Measurements from ENCODE around the gene LRRC61. TPM values are rescaled to one million over a fixed set of nuclear protein-coding genes. Genes with fewer than 3 reads are reported as not detected.
A peak's percentile ranks its signal among the peaks of the same experiment; 100 is the strongest.

LRRC61 gene
- total and polyA plus RNA-seq, 2 of the 13 experiments (the other 11 are each of a cell fraction or from before 2014, with no cell fraction given), result 33.0 to 34.8 TPM

DNA sequence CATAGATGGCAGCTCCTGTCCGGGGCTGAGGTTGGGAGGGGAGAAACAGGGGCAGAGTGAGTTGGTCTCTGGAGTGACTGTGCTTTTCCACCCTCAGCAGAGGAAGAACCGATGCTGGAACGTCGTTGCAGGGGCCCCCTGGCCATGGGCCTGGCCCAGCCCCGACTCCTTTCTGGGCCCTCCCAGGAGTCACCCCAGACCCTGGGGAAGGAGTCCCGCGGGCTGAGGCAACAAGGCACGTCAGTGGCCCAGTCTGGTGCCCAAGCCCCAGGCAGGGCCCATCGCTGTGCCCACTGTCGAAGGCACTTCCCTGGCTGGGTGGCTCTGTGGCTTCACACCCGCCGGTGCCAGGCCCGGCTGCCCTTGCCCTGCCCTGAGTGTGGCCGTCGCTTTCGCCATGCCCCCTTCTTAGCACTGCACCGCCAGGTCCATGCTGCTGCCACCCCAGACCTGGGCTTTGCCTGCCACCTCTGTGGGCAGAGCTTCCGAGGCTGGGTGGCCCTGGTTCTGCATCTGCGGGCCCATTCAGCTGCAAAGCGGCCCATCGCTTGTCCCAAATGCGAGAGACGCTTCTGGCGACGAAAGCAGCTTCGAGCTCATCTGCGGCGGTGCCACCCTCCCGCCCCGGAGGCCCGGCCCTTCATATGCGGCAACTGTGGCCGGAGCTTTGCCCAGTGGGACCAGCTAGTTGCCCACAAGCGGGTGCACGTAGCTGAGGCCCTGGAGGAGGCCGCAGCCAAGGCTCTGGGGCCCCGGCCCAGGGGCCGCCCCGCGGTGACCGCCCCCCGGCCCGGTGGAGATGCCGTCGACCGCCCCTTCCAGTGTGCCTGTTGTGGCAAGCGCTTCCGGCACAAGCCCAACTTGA lies 48.2 kb downstream of the LRRC61 start:
- Histone ChIP-seq H4K20me1 (ENCODE audit: insufficient read depth, low read length) (peaks cover 8% of the 10 kb centered on the region; the same call in 1 of the 2 replicates), H3K36me3 (replicated peaks in 1 of 2; ENCODE audit: control insufficient read depth in 1 of 2, insufficient read depth in 2 of 2, low read length in 2 of 2) (peaks cover 5 to 27% of the 10 kb centered on the region in 2 experiments; a peak in 4 of 5 replicates), H3K27me3 (ENCODE audit: control insufficient read depth in 1 of 2, insufficient read depth in 2 of 2, low read length in 2 of 2) (no peaks in the 10 kb centered on the region), H3K27ac (ENCODE audit: extremely low read length, insufficient read depth, low read length) (peak overlapping the region; percentile 100), H3K79me2 (ENCODE audit: insufficient read depth, low read length) (peaks cover 38% of the 10 kb centered on the region), H2AFZ (ENCODE audit: low read length) (no peak overlapping the region), H3K4me1 (ENCODE audit: insufficient read depth, low read length) (peaks cover 64% of the 10 kb centered on the region), H3K9me3 (ENCODE audit: low read length) (no peaks in the 10 kb centered on the region), H3K9ac (ENCODE audit: insufficient read depth, low read depth, low read length) (no peak overlapping the region), H3K4me2 (ENCODE audit: low read depth, low read length) (peak overlapping the region; percentile 99), H3K4me3 (replicated peaks in 1 of 3; ENCODE audit: insufficient read depth in 1 of 3, low read depth in 2 of 3, low read length in 3 of 3) (peak overlapping the region in 1 of 3 experiments; percentile 82; a peak in 1 of 6 replicates)
- POLR2A ChIA-PET, result interaction anchor here (0.6 to 6.8 kb wide), 12 partner anchors 8 to 533 kb away, joined by 3 to 141 read pairs (median 22); partner anchors contain the start of genes RARRES2, ZNF775 and ZNF862
- intact Hi-C loops (cut with micrococcal nuclease; ENCODE audit: unreplicated experiment) (no loop called here), in situ Hi-C loops (cut with HindIII; ENCODE audit: extremely low pct_ligation_motif_present, low pct_unique_long_range_greater_than_20kb) (no loop called here)
- no peak for FAIRE-seq
- CTCF ChIA-PET (ENCODE audit: low intra/inter-chr PET ratio, low total read pairs), result no interaction called here
- 93% methylated on average over 15 of the region's 48 CpGs for WGBS (ENCODE audit: low lambda C conversion rate)
- ATAC-seq, result no peak
- BruUV-seq (replicated peaks), result no TSS peak
- TF ChIP-seq GABPB1 (CRISPR knock-in tag; IDR thresholded peaks at IDR 0.05), result 0 out of 2 replicates have a peak, but pooled peaks have one; percentile 19
- TF ChIP-seq TAF15 (IDR thresholded peaks at IDR 0.05; ENCODE audit: low read depth, low read length, poor library complexity, severe bottlenecking), result peak; percentile 47
- TF ChIP-seq TIGD3 (CRISPR knock-in tag; IDR thresholded peaks at IDR 0.05; ENCODE audit: borderline replicate concordance), result no peak
- peak; percentile 90 for TF ChIP-seq HNRNPL (IDR thresholded peaks at IDR 0.05; ENCODE audit: low read depth, low read length)
- TF ChIP-seq RBFOX2 (IDR thresholded peaks at IDR 0.05; ENCODE audit: low read depth, low read length), result peak; percentile 71
- no peak for TF ChIP-seq ZNF503 (CRISPR knock-in tag; IDR thresholded peaks at IDR 0.05)
- TF ChIP-seq, protein P1, sequence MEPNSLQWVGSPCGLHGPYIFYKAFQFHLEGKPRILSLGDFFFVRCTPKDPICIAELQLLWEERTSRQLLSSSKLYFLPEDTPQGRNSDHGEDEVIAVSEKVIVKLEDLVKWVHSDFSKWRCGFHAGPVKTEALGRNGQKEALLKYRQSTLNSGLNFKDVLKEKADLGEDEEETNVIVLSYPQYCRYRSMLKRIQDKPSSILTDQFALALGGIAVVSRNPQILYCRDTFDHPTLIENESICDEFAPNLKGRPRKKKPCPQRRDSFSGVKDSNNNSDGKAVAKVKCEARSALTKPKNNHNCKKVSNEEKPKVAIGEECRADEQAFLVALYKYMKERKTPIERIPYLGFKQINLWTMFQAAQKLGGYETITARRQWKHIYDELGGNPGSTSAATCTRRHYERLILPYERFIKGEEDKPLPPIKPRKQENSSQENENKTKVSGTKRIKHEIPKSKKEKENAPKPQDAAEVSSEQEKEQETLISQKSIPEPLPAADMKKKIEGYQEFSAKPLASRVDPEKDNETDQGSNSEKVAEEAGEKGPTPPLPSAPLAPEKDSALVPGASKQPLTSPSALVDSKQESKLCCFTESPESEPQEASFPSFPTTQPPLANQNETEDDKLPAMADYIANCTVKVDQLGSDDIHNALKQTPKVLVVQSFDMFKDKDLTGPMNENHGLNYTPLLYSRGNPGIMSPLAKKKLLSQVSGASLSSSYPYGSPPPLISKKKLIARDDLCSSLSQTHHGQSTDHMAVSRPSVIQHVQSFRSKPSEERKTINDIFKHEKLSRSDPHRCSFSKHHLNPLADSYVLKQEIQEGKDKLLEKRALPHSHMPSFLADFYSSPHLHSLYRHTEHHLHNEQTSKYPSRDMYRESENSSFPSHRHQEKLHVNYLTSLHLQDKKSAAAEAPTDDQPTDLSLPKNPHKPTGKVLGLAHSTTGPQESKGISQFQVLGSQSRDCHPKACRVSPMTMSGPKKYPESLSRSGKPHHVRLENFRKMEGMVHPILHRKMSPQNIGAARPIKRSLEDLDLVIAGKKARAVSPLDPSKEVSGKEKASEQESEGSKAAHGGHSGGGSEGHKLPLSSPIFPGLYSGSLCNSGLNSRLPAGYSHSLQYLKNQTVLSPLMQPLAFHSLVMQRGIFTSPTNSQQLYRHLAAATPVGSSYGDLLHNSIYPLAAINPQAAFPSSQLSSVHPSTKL (CRISPR knock-in tag; IDR thresholded peaks at IDR 0.05), result no peak
- TF ChIP-seq POLR2A (IDR thresholded peaks at IDR 0.05; ENCODE audit: insufficient read depth in 1 of 2, low read depth in 2 of 2, low read length in 2 of 2), result peak in 1 of 2 experiments; percentile 36; a peak in 1 of 4 replicates
- peak; percentile 93 for TF ChIP-seq AGO2 (optimal IDR thresholded peaks at IDR 0.05; ENCODE audit: low read depth, low read length)
- DNase-seq (ENCODE audit: low spot score), result no peak

Data from HepG2 (cell line).